CMK (cell line): ENCODE measurements around the gene DCTN3.

Experiments
- DNase-seq: peaks from one replicate; pipeline ENCODE4 v3.0.0-alpha.2; 2010; ENCODE audit warnings: low read depth

DCTN3 gene

DNA sequence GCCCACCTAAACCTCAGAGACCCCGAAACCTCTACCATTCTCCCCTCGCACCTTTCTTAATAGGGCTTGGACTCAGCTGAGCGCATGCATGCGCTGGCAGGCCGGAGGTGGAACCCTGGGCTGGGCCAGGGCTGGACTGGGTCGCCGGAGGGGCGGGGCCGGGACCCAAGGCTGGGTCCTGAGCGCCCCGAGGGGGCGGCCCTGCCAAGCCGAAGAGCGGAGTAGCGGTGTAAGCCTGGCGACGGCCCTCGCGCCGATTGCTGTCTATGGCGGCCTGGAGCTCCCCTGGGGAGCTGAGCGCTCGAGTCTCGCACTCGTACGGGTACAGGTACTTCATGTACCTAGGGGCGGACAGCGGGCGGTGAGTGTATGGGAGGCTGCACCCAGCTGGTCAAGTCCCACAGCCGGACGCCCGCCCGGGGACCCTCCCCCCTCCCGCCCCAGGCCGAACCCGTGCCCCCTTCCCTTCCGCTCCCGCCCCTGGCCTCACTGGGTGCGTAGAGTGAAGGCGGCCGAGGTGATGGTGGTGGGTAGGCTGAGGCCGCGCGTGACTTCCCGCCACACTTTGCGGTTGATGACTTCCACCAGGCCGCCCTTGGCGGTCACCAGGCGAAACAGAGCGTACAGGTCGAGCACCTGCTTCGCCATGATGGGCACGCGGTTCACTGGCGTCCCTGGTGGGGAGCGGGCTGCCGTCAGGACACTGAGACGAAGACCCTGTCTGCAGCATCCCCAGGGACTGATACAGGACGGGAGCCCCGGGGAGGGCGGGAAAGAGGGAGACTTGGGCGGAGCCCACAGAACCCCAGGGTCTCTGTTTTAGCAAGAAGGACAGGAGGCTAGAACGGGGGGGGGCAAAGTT, 3.3 kb upstream of the DCTN3 start:
- DNase-seq, result no peak

DNA sequence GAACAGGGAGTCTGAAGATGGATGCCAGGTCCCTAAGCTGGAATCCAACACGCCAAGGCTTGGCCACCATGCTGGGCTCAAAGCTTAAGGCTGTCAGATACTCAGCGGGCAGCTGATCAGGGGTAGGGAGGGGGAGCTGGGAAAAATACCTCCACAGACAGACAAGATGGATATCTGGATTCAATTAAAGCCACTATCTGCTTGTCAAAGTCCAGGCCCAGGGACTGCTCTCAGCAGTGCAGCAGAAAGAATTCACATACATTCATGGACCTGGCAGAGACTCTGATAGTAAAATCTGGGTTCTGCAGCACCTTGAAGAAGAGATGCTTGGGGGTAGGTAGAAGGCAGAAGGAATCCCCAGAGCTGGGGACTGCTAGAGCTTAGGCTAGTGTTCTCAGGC, 5.2 kb downstream of the DCTN3 start:
- no peak for DNase-seq

DNA sequence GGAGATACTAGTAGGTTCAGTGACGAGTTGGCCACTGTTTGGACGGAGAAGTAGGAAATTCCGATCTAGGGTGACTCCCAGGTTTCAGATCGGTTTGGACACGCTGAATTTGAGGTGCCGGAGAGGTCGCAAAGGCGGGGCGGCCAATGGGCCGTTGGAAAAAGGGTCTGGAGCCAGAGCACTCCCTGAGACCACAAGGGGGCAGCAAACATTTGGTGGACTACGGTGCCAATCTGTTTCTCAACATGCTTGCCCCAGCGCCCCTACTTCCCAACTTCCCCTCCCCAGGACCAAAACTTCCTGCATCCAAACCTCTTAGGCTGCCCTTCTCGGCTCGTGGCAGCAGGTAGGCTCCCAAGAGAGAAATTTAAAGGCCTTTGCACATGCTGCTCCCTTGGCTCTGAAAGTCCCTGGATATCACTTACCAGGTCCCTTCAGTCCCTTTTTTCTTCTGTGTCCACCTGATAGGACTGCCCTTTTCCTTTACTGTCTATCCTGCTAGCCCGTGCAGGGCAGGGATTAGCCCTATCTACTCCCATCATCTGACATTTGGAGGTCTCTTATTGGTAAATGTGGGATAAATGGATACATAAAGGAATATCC, 7.4 kb downstream of the DCTN3 start:
- peak; percentile 58 for DNase-seq

DNA sequence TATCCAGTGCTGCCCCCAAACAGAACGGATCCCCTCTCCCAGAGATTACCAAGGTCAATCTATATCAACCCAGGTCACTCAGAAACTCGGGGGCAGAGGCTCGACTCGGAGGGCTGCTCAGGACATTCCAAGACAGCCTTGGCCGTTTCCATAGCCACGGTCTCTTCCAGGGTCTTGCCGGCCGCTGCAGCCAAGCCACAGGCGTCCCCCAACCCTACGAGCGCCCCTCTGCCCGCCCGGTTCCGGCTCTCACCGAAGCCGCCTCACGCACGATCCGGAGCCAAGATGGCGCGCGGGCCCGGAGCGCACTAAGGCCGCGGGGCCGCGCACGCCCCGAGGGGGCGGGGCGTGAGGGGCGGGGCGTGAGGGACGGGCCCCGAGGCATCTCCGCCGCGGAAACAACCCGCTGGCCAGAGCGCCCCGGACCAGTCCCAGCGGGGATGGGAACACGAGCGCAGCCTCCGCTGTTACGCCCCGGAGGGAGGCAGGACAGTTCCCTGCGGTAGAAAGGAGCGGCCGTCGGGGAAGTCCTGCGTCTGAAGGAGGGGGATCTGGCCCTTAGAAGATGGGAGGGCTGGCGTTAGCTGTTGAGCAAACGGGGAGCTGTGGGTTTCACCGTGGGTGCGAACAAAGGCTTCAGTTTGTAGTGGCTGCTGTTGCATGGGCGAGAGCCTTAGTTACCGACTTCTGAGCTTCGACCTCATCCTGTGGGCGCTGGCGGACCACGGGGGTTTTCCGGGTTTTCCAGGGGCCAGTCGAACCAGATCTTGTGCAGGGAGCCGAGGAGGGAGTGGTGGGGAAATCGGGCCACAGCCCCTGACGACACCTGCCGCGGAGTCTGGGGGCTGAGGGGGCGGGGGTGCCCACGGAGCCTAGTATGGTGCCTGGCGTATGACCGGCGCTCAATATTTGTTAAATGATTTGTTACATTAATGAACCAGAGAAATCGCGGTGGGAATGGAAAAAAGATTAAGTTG, 8.2 kb downstream of the DCTN3 start, which contains the start of gene RPP25L:
Gene RPP25L, minus strand, starts transcription at position 287 of the 977 bp plus-strand sequence. CDS start 801 bp downstream, outside the sequence.
- peak; percentile 68 for DNase-seq

DNA sequence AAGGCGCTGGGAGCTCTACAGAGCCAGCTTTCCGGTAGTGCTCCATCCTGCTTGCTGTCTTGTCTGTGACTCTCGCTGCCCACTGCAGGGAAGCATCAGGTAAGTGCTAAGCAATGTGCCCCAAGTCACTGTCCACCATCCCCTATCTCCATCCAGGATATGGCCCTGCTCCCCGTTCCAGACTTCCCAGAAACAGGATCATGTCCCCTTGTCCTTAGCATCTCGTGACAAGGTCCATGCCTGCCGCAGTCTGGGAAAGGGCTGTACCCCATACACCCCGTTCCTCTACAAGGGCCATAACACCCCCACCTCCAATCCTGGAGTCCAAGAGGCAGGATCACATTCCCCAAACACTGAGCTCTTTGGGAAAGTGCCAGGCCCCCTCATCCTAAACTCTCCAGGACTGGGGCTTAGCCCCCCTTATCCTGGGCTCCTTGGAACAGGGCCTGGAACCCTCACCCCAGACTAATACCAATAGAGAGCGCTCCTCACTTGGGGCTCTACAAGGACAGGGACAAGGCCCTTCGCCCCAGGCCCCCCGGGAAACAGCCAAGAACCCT, 9.0 kb downstream of the DCTN3 start:
- DNase-seq, result no peak

DNA sequence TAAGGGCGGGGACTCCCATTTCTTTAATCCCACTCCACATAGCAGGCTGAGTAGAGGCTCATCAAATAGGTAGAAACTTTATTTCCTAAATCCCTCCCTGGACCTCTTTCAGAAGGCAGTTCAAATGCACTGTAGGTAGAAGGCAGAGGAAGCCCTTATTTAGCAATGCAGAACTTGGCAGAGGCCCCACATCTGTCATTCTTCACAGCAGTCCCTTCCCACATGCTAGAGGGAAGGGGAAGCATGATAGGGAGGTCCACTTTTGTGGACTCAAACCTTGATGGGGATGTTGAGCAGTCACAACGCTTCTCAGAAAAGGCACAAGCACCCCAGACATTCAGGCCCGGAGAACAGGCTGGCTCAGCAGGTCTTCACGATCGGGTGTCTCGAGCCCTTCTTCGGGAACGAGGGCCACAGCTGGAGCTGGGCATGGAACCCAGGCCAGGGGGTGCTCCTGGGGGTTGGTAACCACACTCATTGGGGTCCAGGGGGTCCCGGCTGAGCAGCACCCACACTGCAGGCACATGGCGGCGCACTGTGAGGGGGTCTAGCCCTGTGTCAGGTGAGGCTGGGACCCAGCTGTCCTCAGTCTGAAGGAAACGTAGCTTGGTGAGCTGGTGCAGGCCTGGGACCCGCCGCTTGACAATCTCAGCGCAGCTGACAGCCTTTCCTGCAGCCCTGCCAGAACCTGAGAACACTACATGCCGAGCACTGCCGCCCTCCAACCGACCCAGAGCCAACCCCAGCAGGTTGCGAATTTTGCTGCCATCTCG, 9.7 kb downstream of the DCTN3 start:
- DNase-seq, result no peak

DNA sequence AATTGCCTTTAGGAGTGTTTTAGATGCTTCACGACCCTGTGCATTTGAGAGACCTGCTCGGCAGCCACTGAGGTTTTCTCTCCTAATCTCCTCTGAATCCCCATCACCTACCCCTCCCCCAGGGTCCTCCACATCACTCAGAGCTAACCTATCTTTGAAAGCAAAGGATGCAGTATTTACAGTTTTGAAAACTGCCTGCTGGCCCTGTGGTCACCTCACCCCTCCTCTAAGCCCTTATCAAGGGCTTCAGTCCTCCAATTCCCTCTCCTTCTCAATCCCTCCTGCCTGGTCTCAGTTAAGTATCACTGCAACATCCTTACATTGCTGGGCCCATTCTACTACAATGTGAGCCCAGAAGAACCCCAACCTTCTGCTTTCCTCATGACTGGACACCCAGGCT, 13.0 kb downstream of the DCTN3 start:
- DNase-seq, result no peak

DNA sequence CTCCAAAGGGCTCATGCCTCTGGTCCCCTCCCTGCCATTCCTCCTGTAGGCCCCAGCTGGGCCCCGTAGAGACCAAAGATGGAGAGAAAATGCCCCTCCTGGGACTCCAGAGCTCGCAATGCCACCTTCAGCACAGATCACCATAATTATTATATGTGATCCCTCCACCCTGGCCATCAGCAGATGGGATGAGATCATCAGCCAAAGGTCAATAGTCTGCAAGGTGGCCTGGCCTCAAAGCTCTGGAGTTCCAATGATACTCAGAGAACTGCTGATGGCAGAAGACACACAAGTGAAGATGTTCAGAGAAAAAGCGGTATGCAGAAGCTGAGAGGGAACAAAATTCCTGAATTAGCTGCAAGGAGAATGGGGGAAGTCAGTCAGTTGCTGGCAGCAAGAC, 13.4 kb downstream of the DCTN3 start:
- DNase-seq, result no peak

DNA sequence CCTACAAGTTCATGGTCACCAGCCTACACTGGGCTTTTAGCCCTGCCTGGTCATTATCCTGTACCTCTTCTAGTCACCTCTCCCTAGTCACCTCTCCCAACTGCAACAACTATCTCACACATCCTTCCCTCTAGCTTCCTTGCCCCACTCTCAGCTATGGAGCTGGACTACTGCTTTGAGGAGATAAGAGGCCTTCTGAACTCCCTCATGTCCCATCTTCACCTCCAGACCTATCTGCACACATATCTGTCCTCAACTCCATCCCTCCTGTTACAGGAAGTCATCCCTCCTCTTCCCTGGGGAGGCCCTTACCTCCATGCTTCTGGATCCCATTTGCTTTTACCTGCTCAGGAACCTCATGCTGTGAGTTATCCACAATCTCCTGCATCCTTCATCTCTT, 14.1 kb downstream of the DCTN3 start:
- no peak for DNase-seq

DNA sequence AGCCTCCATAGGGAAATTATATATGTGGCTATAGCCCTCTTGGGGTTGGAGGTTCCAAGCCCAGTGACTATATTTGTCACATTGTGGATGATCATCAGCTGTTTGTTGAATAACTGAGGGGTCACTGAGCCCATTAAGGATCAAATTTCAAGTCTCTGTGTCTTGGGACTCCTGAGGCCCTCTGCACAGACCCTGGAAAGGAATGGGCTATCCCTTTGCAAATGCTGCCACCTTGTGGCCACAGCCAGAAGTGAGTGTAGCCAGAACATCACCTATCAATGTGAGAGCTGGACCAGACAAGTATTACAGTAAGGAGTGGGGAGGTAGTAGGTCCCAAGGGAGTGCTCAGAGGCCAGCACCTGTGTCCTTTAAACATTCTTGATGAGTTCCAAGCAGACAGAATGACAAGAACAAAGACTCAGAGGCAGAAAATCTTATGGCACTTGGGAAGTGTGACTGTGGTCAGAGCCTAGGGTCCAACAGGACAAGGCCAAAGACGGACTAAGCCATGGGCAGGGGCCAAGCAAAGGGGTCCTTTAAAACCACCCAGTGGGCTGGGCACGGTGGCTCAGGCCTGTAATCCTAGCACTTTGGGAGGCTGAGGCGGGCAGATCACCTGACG, 16.6 kb downstream of the DCTN3 start:
- DNase-seq, result peak; percentile 51

DNA sequence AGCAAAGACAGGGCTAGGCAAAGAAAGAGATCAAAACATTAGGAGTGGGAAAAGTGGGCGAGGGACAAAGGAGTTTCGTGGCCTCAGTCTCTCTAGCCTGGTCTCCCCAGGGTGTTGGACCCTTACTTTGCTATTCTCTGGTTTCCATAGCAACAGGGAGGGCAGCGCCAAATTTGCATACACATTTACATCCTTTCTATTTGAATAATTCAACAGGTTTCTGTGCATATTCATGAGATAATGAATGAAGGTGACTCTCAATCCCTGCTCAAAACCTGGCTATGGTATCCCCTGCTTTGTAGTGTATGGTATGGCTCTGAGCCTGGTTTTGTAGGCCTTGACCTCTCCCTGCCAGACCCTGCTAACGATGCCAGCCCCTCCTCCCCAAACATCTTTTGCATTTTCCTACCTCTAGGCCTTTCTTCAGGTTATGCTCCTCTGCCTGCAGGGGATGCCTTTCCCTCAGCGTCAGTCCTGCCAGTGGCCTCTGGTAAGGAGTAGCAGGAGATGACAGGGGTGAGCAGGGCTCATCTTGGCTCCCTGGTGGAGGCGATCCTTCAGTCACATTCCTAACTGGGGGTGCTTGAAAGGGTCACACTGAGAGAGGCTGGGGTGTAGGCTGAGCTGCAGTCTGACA, 18.2 kb downstream of the DCTN3 start:
- no peak for DNase-seq

DNA sequence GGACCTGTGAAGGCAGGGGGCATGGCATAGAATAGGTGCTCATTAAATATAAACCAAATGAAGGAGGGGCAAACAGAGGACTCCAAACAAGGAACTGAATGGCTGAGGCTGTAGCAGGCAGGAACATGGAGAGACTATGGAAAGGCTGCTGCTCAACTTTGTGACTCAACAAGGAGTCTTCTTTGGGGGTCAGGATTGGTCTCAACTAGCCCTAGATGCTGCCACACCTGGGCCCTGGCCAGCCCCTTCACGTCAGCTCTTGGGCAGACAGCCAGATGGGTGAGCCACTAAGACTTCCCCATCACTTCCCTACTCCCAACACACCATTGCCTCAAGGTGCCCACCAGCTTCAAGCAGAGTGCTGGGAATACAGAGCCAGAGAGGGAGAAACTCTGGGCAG, 19.4 kb downstream of the DCTN3 start:
- DNase-seq, result no peak

DNA sequence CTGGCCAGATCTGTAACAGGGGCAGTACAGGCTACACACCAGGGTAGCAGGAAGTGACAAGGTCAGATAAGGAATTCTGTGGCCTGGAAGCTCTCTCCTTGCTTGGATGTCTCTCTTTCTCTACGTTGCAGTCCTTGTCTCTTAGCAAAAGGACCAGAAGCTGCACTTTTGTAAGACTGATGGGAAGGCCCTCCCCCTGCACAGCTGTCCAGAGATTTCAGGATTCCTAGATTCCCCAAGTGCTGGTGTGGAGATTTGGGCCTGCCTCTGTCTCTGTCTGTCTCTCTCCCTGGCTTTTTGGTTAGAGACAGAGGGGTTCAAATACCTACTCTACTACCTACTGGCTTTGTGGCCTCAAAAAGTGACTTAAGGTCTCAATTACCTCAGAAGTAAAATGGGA, 20.7 kb downstream of the DCTN3 start:
- DNase-seq, result no peak

DNA sequence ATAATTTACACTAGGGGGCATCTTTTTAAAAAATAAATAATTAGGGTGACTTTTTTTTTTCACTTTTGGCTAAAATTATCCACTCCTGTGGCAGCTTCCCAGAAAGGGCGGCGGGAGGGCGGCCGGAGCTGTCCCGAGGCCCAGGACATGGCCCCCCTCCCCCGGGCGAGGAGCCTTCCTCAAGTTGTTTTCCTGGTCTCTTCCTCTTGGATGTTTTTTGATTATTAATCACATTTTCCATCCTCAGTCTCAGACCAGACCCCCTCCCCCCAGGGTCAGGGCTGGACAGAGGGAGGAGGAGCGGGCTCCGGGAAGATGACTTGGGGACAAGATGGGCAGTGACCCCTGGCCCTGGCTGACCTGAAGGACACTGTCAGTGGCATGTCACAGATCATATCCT, 26.1 kb downstream of the DCTN3 start:
- no peak for DNase-seq

DNA sequence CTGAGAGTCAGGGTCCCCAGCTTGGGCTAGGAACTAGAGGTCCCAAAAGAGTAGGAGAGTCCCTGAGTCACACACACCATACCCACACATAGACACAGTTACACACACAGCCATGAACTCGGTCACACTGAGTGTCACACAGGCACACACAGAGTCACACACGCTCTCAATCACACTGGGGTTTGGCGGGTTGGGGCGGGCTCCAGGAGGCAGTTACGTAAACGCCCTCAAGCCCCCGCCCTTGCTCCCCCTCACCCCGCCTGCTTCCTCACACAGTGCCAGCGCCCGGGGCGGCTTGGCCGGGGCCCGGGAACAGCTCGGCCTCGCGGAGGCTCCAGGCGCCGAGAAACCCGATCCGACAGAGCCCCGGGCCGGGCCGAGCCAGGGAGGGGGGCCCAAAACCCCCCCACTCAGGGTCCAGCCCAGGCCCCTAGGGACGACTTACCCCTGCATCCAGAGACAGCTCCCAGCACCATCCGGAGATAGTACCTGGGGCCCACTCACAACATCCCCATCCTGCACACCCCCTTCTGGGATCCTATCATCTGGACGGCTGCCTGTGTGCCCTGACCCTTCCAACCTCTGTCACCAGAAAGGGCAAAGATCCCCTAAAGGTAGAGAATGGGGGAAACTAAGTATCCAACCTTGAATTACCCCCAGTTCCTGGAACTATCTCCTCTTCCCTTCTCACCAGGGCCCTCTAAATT, 27.2 kb downstream of the DCTN3 start:
- DNase-seq, result no peak

DNA sequence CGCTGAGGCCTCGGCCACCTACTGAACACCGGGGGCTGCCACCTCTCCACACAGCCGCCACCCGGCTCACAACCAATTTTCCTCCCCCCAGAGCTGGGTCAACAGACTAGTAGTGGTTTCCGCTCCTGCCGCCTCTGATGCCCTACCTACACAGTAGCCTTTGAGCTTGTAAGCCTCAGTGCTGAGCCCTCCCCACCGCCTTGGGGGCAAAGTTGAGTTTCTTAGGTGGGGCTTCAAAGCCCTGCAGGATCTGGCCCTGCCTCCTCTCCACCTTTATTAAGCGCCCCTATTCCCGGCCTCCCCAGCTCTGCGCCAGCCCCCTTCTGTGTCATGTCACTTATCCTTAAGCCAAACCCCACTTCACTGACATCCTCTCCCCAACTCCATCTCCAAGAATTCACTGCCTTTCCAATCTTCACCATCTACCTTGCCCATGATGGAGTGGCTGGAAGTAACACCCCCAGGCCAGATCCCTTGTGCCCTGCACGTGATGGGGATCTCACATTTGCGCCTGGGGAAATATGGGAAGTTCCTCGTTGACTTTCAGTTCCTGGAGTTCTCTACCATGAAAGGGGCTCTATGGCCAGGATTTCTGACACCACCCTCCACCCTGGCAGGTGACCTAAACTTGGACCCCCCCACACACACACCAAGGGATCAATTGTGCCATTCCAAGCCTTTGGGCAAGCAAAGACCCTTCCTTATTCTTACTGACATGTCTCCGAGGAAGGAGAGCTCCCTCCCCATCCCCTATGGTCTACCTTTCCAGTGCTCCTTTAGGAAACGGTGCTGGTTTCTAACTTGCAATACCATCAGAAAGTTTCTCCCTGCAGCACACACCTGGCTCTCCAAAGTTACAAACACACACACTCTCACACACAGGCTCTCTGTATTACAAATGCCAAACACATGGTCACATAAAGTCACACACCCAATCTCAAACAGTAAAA, 28.1 kb downstream of the DCTN3 start:
- no peak for DNase-seq

DNA sequence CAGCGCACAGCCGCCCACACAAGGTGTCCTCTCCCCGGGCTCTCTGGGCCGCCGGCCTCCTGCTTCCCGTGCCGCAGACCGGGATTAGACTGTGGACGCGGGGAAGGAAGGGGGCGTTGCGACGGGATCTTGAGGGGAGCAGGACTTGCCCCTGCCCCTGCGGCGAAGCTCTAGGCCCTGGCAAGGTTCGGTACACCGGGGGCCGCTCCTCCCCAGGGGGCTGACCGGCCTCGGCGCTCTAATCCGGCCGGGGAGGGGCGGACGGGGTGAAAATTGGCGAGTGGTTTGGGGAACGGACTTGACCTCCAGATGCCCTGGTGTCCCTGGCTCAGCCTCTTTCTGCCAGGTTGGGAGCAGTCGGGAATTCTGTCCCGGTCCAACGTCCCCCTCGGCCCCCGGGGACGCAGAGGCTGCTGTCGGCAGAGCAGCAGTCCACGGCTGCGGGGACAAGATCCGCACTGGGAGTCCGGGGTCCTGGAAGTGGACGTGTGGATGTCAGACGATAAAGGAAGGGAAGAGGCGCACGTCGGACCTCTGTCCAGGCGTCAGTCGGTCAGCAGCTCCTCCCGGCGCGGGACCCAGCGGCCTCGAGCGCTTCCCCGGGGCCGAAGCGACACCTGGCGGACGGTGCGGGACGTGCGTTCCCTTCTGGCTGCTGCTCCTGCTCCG, 28.9 kb downstream of the DCTN3 start:
- peak; percentile 37 for DNase-seq
